ENCODE data around the gene KCNH3. TPM values are rescaled to one million over a fixed set of nuclear protein-coding genes. Genes with fewer than 3 reads are reported as not detected.

KCNH3 gene
- total and polyA plus RNA-seq, 10 of the 15 experiments (the other 5 are each of a cell fraction or from before 2014, with no cell fraction given): 0.03 to 0.45 (median 0.08) TPM; not detected in 5

DNA sequence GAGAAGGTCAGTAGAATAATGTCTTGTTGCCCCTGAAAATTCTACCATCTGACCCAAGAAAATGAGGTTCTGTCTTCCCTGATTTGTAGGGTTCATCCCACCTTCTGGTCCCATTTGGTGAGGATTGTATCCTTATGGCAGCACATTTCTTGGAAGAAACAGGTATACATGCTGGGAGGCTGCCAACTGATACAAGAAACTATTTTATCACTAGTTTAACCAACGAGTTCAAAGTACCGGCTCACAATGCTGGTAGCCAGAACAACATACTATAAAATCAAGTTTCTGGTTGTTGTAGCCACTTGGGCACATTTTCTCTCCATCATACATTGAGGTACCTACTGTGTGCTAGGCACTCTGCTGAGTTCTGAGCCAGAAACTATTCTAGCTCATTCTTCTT lies 7.1 kb upstream of the KCNH3 start:
- CTCF ChIA-PET: interaction anchor here (1.1 to 1.4 kb wide), 3 partner anchors 18 to 49 kb away, joined by 3 to 7 read pairs (median 4); no protein-coding TSS in a partner anchor
- Histone ChIP-seq H3K27me3 (replicated peaks in 1 of 2; ENCODE audit: control insufficient read depth in 2 of 2, insufficient read depth in 2 of 2, low read length in 1 of 2) (0 out of 4 replicates have a peak, but pooled peaks cover 0 to under 1% of the 10 kb centered on the region in 2 experiments), H3K9me3 (replicated peaks; ENCODE audit: control insufficient read depth, insufficient read depth, low read length) (no peaks in the 10 kb centered on the region), H3K4me2 (ENCODE audit: control insufficient read depth, insufficient read depth) (no peak overlapping the region), H4K20me1 (ENCODE audit: control insufficient read depth, insufficient read depth) (no peaks in the 10 kb centered on the region), H3K79me2 (ENCODE audit: control insufficient read depth, insufficient read depth, low read length) (no peaks in the 10 kb centered on the region), H3K36me3 (ENCODE audit: control insufficient read depth in 2 of 2, insufficient read depth in 2 of 2, low read length in 1 of 2) (peaks cover 0 to 6% of the 10 kb centered on the region in 2 experiments; a peak in 2 of 4 replicates), H3K27ac (ENCODE audit: control insufficient read depth, insufficient read depth) (no peak overlapping the region), H3K4me3 (no peak overlapping the region), H3K9ac (ENCODE audit: control insufficient read depth, insufficient read depth, low read length) (no peak overlapping the region), H3K4me1 (ENCODE audit: control insufficient read depth, insufficient read depth, low read length) (no peaks in the 10 kb centered on the region), H2AFZ (ENCODE audit: control insufficient read depth, low read depth, low read length) (no peak overlapping the region)
- POLR2A ChIA-PET: no interaction called here
- FAIRE-seq (no peak), ATAC-seq (no peak), DNase-seq (ENCODE audit: low read depth, low spot score) (no peak)
- in situ Hi-C loops (cut with MboI) (no loop called here), intact Hi-C loops (cut with micrococcal nuclease; ENCODE audit: unreplicated experiment) (no loop called here)
- SMC1A ChIA-PET (ENCODE audit: uncharacterized antibody, unreplicated experiment): interaction anchor here (1.2 to 1.7 kb wide), 2 partner anchors 170 to 173 kb away, joined by 3 to 5 read pairs; no protein-coding TSS in a partner anchor
- WGBS (ENCODE audit: insufficient coverage, insufficient replicate concordance, low lambda C conversion rate, missing lambda C conversion rate): 84% methylated on average over 2 of the region's 2 CpGs
- RAD21 ChIA-PET (ENCODE audit: unreplicated experiment): interaction anchor here (1.2 kb wide), 1 partner anchor 173 kb away, joined by 4 read pairs; no protein-coding TSS in a partner anchor
- no TSS peak for BruUV-seq (replicated peaks)
- TF ChIP-seq POLR2AphosphoS2 (IDR thresholded peaks at IDR 0.05; ENCODE audit: low read depth, low read length) (no peak), JUND (IDR thresholded peaks at IDR 0.05; ENCODE audit: low read depth, low read length) (no peak), MTA3 (IDR thresholded peaks at IDR 0.05; ENCODE audit: borderline replicate concordance, low read length) (no peak)
- TF ChIP-seq, protein P1, sequence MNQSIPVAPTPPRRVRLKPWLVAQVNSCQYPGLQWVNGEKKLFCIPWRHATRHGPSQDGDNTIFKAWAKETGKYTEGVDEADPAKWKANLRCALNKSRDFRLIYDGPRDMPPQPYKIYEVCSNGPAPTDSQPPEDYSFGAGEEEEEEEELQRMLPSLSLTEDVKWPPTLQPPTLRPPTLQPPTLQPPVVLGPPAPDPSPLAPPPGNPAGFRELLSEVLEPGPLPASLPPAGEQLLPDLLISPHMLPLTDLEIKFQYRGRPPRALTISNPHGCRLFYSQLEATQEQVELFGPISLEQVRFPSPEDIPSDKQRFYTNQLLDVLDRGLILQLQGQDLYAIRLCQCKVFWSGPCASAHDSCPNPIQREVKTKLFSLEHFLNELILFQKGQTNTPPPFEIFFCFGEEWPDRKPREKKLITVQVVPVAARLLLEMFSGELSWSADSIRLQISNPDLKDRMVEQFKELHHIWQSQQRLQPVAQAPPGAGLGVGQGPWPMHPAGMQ (IDR thresholded peaks at IDR 0.05; ENCODE audit: borderline replicate concordance): no peak
- TF ChIP-seq, protein P2, sequence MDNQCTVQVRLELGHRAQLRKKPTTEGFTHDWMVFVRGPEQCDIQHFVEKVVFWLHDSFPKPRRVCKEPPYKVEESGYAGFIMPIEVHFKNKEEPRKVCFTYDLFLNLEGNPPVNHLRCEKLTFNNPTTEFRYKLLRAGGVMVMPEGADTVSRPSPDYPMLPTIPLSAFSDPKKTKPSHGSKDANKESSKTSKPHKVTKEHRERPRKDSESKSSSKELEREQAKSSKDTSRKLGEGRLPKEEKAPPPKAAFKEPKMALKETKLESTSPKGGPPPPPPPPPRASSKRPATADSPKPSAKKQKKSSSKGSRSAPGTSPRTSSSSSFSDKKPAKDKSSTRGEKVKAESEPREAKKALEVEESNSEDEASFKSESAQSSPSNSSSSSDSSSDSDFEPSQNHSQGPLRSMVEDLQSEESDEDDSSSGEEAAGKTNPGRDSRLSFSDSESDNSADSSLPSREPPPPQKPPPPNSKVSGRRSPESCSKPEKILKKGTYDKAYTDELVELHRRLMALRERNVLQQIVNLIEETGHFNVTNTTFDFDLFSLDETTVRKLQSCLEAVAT (IDR thresholded peaks at IDR 0.05): no peak
- TF ChIP-seq, protein P3, sequence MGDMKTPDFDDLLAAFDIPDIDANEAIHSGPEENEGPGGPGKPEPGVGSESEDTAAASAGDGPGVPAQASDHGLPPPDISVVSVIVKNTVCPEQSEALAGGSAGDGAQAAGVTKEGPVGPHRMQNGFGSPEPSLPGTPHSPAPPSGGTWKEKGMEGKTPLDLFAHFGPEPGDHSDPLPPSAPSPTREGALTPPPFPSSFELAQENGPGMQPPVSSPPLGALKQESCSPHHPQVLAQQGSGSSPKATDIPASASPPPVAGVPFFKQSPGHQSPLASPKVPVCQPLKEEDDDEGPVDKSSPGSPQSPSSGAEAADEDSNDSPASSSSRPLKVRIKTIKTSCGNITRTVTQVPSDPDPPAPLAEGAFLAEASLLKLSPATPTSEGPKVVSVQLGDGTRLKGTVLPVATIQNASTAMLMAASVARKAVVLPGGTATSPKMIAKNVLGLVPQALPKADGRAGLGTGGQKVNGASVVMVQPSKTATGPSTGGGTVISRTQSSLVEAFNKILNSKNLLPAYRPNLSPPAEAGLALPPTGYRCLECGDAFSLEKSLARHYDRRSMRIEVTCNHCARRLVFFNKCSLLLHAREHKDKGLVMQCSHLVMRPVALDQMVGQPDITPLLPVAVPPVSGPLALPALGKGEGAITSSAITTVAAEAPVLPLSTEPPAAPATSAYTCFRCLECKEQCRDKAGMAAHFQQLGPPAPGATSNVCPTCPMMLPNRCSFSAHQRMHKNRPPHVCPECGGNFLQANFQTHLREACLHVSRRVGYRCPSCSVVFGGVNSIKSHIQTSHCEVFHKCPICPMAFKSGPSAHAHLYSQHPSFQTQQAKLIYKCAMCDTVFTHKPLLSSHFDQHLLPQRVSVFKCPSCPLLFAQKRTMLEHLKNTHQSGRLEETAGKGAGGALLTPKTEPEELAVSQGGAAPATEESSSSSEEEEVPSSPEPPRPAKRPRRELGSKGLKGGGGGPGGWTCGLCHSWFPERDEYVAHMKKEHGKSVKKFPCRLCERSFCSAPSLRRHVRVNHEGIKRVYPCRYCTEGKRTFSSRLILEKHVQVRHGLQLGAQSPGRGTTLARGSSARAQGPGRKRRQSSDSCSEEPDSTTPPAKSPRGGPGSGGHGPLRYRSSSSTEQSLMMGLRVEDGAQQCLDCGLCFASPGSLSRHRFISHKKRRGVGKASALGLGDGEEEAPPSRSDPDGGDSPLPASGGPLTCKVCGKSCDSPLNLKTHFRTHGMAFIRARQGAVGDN (IDR thresholded peaks at IDR 0.05): no peak
